CD4-positive, alpha-beta T cell treated with Interleukin-12 subunit alpha and Interleukin-12 subunit beta, for 1 hour (primary cell): Measurements from ENCODE around the gene SFN.
"Not testable (repeated sequence)": the region's sequence is repeated elsewhere in the genome, so short reads cannot be mapped to it uniquely, and the experiment has no call there.

Source experiments
- DNase-seq: peaks from one replicate; pipeline ENCODE4 v3.0.0-alpha.2; 2020

SFN gene

DNA sequence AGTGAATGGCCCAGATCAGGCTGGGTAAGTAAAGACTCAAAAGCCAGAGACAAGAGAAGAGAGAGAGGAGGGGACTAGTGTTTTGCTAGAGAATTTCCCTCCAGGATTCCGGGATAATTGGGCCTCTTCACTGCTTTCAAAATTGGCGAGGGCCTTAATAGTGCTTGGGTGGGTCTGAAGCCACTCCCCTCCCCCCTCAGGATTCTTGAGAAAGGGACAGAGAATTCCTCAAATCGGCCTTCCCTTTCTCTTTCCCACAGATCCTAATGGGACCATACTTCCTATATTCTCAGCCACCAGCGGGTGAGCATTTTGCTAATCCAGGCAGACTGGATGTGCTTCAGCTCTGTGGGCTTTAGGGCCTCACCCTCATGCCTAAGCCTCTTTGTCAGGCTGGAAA is 11.9 kb downstream of the SFN start:
- DNase-seq, result no peak

DNA sequence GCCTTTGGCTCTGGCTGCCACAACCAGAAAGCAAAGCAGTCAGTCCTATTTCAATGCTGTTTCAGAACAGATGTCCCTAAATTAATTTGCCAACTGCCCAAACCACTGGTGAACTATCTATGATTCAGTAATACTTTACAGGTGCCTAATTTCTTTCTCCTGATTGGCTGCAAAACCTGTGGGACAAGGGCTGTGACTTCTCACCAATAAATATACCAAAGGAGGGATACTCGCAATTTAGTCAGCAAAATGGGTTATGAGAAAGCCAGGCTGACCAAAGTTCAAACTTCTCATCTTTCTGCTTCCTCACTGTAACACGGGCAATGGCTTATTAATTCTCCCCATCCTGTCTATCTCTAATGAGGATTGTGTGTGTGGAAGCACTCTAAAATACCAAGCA is 14.4 kb downstream of the SFN start:
- DNase-seq, result no peak

DNA sequence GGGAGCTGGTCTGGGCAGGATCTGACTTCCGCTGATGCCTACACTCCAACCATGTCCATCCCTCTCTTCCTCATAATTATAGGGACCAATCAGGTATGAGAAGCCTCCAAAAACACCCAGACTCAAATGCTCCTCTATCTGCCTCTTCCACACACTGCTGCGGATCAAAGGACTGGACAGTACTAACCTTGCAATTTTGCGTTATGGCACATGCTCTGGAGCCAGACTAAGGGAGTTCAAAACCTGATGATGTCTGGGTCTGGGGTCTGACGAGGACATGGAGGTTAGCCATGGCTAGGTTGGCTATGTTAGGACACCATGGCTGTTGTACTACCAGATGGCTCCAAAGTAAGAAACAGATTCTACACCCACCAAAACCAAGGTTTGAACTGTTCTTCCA is 16.8 kb downstream of the SFN start:
- DNase-seq, result no peak

DNA sequence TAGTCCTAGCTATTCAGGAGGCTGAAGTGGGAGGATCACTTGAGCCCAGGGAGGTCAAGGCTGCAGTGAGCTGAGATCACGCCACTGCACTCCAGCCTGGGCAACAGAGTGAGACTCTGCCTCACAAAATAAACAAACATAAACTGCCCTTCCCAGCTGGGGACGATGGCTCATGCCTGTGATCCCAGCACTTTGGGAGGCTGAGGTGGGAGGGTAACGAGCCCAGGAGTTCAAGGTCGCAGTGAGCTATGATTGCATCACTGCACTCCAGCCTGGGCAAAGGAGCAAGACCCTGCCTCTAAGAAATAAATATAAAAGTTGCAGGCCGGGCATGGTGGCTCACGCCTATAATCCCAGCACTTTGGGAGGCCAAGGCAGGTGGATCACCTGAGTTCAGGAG is 18.7 kb downstream of the SFN start:
- not testable (repeated sequence) for DNase-seq

DNA sequence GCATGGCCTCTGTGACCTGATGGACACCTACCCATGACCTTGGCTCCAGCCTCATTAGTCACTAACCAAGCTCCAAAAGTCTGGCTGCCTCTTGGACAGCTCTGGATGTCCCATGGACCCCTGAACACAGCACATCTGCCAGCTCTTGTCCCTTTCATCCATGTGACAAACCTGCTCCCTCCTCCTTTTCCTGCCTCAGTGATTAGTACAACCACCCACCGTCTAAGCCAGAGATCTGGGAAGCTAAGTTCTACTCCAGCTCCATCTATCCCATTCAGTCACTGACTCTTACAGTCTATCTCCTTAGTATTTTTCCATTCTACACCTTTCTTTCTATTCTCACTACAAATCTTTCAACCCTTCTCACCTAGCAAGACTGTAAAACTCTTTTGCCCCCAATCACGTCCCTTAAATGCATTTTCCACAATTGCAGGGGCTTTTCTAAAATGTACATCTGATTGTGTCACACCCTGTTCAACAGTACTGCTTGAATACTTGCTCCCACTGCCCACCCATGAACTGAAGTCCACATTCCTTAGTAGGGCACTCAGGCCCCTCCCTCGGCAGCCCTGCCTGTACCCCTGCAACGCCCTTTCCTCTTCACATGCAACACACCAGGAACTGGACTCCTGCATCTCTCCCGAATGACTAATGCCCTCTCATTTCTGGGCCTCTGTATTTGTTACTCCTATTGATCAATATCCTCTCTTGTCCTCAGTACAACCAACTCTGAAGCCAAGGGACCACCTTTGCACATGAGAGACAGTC is 19.9 kb downstream of the SFN start:
- no peak for DNase-seq

DNA sequence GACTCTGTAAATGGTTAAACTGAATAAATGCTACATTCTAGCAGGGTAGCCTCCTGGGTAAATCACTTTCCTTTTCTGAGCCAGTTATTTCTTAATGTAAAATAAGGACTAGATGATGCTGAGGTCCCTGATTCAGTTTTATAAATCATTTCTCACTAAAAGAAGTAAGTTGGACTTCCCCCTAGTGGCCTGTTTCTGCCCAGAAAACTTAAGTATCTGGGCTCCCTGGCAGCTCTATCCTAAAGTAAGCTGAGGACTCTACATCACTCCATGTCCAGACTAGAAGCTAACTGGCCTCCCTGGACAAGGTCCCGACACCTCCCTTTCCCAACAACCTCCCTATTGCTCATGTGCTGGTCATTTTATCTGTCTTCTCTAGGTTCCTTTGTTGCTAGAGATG is 24.2 kb downstream of the SFN start:
- peak; percentile 29 for DNase-seq

DNA sequence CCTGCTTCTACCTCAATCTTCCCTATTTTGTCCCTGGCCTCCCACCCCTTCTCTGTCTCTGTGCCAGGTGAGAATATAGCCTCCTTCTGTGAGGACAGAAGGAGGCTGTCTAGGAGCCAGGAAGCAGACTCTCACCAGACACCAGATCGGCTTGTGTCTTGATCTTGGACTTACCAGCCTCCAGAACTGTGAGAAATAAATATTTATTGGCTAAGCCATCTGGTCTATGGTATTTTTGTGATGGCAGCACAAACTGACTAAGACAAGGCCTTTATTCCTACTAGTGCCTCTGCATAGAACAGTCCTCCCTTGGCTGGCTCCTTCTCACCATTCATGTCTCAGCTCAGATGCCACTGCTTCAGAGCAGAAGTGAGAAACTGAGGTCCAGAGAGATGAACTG is 25.3 kb downstream of the SFN start:
- DNase-seq, result no peak

DNA sequence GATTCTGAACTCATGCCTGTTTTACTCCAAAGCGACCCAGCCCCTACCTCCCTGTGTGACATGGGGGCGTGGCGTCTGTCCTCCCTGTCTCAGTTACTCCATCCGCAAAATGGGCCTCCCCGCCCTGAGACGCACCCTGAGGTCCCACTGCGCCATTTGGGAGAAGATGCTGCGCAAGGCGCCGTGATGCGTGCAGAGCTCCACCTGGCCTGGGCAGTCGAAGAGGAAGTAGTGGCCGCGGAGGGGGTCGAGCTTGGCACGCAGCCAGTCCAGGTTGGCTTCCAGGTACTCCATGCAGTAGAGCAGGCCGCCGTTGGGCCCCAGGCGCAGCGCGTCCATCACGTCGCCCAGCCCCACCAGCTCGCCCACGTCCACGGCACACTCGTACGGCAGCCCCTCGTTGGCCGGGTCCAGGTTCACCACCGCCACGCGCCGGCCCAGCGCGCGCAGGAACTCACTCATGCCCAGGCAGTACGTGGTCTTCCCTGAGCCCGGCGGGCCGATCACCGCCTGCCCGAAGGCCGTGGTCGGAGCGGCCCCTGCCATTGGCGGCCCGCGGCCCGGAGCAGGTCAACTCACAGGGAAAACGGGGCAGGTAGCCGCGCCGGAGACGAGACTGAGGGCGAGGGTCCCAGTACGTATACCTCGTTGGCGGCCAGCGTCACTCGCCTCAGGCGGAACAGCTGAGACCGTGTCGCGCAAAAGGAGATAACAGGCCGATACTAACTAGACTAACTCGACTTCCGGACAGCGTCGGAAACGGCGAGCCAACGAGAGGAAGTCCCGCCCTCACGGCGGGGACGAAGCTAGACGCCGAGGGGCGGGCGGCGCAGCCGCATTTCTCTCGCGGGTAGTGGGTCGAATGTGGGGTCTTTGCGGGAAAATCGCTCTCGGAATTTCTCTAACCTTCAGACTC is 26.9 kb downstream of the SFN start, which contains the start of gene GPN2:
Gene GPN2, minus strand, starts transcription at position 733 of the 916 bp plus-strand sequence. Its CDS starts 187 bp downstream, at position 546.
- DNase-seq, result peak; percentile 82

DNA sequence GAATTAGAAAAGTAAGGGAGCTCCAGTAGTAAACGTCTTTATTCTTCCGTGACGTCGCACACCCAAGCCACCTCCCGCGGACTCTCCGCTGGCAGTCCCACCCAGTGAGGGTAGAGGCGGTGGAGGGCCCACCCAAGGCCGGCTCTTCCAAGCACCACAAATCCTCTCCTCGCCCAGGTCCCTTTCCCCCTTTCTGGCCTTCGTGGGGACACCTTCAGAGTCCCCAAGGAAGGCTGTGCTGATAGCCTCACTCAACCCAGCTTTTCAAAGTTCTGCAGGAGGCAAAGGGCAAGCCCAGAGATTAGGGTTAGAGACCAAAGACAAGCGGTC is 27.5 kb downstream of the SFN start:
- DNase-seq, result no peak

DNA sequence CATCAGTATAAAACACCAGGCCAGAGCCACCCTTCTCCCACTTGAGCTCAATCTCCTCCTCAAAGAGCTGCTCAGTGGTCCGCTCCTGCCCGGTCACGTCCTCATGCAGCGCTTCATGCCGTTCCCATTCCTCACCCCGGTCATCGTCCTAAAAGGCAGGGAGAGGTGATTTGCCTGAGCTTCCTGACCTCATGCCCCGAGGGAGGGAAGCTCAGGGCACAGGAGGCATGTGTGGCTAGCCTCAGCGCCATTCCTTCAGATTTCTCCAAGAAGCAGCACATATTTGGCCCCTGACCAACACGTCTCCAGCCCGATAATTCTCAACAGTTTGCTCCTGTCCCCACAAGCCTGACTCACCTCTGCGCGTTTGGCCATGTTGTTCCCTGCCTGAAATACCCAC is 31.3 kb downstream of the SFN start:
- no peak for DNase-seq

DNA sequence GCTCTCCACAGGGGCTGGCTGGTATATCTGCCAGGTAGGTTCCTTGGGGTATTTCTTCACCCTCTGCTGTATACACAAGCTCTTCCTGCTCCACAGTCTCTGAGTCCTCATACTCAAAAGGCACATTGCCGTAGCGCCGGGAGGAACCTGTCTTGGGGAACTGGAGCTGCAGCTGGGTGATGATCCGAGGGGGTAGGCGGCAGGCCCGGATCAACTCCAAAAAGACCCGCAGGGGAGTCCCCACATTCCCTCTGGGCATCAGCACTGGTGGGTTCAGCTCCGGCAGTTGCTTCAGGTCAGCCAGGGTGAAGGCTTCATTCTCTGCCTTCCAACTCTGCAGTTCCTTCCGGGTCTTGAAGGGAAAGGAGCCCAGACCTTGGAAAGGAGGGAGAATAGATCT is 34.4 kb downstream of the SFN start:
- no peak for DNase-seq

DNA sequence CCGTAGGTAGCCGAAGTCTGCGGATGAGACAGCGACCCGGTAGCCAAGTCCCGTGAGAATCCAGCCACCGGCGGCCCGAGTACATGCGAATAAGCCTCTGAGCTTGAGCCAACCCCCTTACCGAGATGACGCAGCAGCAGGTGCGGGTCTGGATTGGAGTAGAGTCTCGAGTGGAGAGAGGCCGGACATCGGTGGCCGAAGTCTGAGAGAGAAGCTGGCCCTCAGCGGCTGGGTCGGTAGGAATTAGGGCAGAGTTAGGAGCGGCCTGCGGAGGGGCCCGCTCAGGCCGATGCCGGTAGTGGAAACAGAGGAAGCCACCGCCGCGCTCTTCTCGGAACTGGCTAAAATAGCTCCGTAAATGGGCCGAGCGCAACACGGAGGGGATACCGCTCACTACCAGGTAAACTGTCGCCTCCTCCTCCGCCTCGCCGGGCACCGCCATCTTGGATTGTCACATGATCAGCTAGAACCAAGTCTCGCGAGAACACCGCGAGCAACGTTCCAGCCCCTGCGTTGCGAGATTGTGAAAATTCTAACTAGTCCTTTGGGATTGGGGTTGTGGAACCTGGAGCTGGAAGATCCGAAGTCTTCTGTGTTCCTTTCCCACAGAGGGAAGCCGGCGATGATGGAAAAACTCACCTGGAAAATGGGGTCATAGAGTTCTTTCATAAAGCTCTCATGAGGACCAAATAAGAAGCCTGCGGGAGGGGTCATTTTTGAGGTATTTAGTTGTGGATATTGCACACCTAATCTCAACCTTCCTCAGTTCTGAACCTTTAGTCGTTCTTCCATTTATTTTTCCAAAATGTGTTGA is 37.3 kb downstream of the SFN start, which contains the start of gene GPATCH3:
Gene GPATCH3, minus strand, starts transcription at position 467 of the 814 bp plus-strand sequence. Its CDS starts 25 bp downstream, at position 442.
- DNase-seq, result peak; percentile 91

DNA sequence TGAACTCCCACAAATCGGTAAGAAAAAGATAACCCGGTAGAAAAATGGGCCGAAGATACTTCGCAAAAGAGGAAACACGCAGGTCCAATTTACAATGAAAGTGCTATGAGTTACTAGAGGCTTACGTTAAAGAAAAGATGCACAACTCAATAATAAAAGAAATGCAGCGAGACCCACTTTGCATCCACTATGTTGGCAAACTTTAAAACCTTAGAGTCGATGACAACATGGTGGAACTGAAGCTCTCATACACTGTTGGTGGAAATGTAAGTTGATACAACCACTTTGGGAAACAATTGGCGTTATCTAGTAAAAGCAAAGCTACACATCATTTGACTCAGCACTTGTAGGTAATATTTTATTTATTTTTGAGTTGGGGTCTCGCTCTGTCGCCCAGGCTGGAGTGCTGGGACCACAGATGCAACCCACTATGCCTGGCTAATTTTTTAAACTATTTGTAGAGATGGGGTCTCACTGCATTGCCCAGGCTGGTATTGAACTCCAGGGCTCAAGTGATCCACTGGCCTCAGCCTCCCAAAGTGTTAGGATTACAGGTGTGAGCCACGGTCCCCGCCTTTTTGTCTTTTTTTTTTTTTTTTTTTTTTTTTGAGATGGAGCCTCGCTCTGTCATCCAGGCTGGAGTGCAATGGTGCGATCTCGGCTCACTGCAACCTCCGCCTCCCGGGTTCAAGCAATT is 38.0 kb downstream of the SFN start:
- DNase-seq, result no peak

DNA sequence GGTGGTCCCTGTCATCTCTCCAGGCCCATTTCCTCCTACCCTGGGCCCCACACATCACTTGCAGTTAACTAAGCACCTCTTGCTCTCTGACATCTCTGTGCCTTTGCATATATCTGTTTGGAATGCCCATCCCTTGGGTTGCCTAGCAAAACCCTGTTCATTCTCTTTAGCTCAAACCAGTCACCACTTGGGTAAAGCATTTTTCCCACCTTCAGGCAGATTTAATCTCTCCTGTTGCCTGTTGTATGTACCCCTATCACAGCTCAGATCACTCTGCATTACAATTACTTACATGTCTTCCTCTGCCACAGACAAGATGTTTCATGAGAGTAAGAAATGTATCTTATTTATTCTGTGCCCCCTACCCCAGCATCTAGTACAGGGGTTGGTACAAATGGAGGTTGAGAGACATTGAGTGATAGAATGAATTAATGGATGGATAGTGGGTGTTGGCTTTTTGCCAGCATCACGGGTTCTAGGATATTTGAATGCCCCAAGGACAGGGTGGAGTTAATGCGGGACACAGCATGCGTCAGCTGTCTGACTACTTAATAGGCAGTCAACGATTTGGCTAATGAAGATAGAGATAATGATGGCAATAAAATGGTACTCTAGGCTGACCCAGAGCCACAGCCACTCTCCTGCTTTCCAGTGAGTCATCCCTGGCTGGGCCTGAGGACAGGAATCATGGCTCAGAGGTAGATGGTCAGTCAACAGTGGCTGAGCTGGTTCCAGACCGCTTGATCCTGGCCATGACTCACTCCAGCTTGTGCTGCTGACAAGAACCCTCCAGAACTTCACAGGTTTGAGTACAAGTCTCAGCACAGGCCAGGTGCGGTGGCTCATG is 44.3 kb downstream of the SFN start:
- DNase-seq, result no peak

DNA sequence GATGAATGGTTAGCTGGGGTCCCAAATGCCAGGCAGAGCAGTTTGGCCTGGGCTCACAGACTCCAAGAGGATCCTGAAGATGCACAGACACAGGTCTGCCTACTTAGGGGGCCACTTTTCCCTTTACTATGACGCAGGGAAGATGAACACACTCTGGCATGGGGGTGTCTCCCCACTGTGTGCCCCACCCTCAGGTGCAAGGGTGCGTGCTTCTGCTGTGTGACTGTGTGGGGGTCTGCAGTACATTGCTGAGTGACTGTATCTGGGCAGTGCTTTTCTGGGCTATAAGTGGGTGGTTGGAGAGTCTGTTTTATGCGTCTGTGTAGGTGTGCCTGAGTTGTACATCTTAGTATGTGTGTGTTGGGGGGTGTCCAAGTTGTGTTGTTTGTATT is 47.0 kb downstream of the SFN start:
- DNase-seq, result no peak

DNA sequence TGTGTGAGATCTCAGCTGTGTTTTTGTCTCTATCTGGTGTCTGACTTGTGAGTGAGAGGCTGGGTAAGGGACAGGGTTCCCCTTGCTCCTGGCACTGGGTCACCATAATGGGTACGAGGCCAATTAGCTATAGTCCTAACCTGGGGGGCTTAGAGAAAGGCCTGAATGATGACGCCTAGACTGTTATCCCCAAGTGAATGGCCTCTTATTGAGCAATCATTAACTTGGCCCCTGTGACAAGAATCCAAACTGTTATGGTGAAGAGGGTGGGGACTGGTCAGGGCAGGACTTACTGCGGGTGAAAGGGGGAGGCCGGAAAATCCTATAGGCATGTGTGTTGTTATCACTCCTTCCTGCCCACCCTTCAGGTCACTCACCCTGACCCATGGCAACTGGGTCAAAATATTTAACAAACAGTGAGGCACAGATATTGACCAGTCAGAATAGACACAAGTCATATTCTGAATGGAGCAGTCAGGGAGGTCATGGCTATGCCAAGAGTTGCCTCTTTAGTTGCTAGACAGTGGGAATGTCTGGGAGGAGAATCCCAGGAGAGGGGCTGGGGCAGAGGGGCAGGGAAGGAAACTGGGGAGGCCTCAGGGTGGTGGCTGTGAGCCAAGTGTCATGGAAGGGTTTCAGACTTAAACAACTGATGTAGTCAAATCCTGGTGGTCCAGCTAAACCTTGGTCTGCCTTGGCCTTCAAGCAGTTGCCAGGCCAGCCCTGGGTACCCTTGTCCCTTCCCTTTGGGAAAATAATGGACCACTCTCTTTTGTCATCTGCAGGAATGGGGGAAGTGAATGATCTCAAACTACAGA is 47.6 kb downstream of the SFN start:
- no peak for DNase-seq

DNA sequence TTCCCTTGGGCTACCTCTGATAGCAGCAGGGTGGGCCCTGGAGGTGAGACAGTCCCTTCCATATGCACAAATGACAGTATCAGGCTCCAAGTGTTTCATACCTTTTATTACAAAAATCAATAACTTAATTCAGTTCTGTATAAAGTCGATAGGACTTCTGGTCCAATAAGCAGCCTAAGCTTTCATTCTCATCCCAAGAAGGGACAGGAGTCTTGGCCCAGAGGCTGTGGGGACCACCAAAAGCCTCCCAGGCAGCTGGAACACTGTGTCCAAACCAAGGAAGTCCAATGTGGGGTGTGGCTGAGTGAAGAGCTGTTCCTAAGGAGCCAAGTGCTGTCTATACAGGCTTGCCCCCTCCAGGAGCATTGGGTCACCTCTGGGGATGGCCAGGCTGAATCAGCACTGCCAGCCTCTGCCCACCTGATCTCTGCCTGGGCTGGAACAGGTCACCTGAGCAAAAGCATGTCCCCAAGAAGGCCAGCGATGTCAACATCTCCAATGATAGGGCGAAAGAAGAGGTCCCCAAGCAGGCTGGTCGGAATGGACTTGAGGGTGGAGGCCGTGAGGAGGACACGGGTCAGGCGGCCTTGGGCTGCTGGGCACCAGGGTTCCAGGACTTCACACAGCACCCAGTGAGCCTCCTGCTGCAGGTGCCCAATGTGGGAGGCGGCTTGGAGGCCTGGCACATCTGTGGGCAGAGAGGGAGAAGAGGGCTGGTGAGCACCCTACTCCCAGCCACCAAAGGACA is 48.6 kb downstream of the SFN start:
- DNase-seq, result no peak

DNA sequence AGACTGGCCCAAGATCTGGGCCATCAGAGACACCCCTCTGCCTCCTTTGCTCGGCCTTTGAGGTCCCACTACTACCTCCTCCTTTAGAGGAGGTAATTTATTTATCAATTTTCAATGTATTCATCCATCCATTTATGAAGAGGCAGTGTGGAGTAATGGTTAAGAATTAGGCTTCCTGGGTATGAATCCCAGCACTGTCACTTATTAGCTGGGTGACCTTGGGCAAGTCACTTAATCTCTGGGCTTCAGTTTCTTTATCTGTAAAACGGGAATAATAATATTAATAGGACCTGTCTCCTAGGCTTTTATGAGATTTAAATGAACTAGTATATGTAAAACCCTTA is 49.2 kb downstream of the SFN start:
- no peak for DNase-seq

DNA sequence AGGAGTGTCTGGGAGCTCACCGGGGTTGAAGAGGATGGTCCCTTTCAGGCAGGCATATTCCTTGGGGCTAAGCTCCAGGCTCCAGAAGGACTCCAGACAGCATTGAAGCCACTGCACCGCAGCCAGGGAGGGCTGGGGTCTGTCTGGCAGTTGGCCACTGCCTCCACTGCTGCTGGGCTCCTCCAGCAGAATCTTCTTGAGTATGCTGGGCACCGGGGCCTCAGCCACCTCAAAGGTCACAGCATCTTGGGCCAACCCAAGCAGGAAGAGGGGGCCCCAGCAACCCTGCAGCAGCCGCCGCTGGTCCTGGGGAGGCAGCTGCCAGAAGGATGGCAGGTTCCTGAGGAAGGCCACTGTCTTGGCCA is 50.4 kb downstream of the SFN start:
- DNase-seq, result no peak
